Measurements from ENCODE around the gene TEX36.

DNA sequence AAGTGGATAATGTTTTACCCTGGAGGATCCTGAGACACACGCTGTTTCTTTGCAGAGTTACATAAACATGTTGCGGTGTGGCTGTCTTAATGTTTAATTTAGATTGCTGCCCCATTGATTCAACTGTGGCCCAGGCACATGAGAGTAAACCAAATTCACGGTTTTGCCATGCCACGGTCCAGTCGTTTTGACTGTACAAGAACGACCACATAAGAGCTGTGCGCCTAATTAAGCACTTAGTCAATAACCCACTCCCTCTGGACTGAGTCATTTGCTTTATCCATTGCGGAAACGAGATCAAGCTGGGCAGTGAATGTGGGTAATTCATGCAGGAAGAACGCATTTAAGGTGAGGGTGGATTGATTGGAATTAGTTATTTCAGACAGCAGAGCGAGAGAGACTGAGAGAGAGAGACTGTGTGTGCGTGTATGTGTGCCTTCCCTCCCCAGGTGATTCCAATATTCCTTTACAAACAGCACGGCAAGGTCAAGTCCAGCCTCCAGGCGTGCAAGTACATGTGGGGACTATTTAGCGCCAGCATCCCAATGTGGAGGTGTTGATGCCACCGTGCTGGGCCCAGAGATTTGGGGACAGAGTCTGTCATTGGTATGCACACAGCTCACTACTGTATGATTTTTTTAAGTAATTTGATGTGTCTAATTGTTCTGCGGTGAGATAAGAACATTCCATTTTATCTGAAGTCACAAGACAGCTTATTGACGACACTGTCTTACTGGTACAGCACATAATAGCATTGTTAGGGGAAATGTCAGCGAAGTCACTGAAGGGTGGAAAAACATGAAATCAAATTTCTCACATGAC, 8.4 kb upstream of the TEX36 start:
- TF ChIP-seq, protein P1, sequence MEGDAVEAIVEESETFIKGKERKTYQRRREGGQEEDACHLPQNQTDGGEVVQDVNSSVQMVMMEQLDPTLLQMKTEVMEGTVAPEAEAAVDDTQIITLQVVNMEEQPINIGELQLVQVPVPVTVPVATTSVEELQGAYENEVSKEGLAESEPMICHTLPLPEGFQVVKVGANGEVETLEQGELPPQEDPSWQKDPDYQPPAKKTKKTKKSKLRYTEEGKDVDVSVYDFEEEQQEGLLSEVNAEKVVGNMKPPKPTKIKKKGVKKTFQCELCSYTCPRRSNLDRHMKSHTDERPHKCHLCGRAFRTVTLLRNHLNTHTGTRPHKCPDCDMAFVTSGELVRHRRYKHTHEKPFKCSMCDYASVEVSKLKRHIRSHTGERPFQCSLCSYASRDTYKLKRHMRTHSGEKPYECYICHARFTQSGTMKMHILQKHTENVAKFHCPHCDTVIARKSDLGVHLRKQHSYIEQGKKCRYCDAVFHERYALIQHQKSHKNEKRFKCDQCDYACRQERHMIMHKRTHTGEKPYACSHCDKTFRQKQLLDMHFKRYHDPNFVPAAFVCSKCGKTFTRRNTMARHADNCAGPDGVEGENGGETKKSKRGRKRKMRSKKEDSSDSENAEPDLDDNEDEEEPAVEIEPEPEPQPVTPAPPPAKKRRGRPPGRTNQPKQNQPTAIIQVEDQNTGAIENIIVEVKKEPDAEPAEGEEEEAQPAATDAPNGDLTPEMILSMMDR (IDR thresholded peaks at IDR 0.05) = no peak
- TF ChIP-seq ZFX (IDR thresholded peaks at IDR 0.05; ENCODE audit: borderline replicate concordance) = no peak
